IMR-90 (cell line): ENCODE results near the gene RSU1. TPM values are rescaled to one million over a fixed set of nuclear protein-coding genes. Genes with fewer than 3 reads are reported as not detected.
A peak's percentile ranks its signal among the peaks of the same experiment; 100 is the strongest.

Experiments
- ATAC-seq: fragments of 200-7000 bp; cut with Tn5 transposase; 2 replicates; pipeline ENCODE4 v1.9.1; 2020; ENCODE audit warnings: low read depth, mild to moderate bottlenecking, moderate library complexity
- BruUV-seq: library from RNA; stranded (reverse); fragments of 400-500 nt; replicated peaks from 2 replicates; lab custom pipeline; 2021; lab: Mats Ljungman, UMichigan
- CTCF ChIA-PET: fragments of 300-600 bp; formaldehyde crosslinking; extraction: SDS; loops from one replicate; lab custom pipeline; 2021; ENCODE audit warnings: antibody characterized with exemption; lab: Yijun Ruan, JAX
- POLR2A ChIA-PET: fragments of 300-600 bp; sonication (Branson Sonifier 250); formaldehyde crosslinking; loops from one replicate; lab custom pipeline; 2022; ENCODE audit warnings: antibody characterized with exemption; ENCODE audit not compliant: unreplicated experiment; lab: Charles Lee
- DNase-seq: peaks from one replicate; pipeline ENCODE4 v3.0.0; 2013
- H2AFZ ChIP-seq: replicated peaks from 2 replicates; pipeline ENCODE3; 2013; ENCODE audit warnings: low read length, mild to moderate bottlenecking; ENCODE audit not compliant: poor library complexity
- H2AK5ac ChIP-seq: 2 replicates; pipeline ENCODE4 v1.6.1; 2013; ENCODE audit warnings: low read depth, low read length, inconsistent platforms
- H2AK9ac ChIP-seq: replicated peaks from 2 replicates; pipeline ENCODE3; 2013; ENCODE audit warnings: mild to moderate bottlenecking, low read depth, low read length, moderate library complexity; ENCODE audit not compliant: poor library complexity
- H2BK120ac ChIP-seq: 2 replicates; pipeline ENCODE4 v1.6.1; 2013; ENCODE audit warnings: low read depth, low read length, inconsistent platforms
- H2BK15ac ChIP-seq: 3 replicates; pipeline ENCODE4 v1.6.1; 2013; ENCODE audit warnings: low read depth, low read length, inconsistent platforms
- H2BK20ac ChIP-seq: 2 replicates; pipeline ENCODE4 v1.6.1; 2013; ENCODE audit warnings: low read depth, mild to moderate bottlenecking, inconsistent platforms, low read length, moderate library complexity
- H2BK5ac ChIP-seq: 2 replicates; pipeline ENCODE4 v1.6.1; 2013; ENCODE audit warnings: mild to moderate bottlenecking, low read depth, low read length, inconsistent platforms; ENCODE audit not compliant: poor library complexity, severe bottlenecking
- H3K14ac ChIP-seq: replicated peaks from 2 replicates; pipeline ENCODE4 v1.6.1; 2013; ENCODE audit warnings: low read depth, low read length, inconsistent platforms
- H3K18ac ChIP-seq: 2 replicates; pipeline ENCODE4 v1.6.1; 2013; ENCODE audit warnings: low read depth, low read length, control low read depth
- H3K23ac ChIP-seq: 2 replicates; pipeline ENCODE4 v1.6.1; 2013; ENCODE audit warnings: low read depth, low read length, inconsistent platforms
- H3K27ac ChIP-seq: 2 replicates; pipeline ENCODE4 v1.5.1; 2013; ENCODE audit warnings: mild to moderate bottlenecking, control low read depth, low read length; ENCODE audit not compliant: insufficient read depth
- H3K27me3 ChIP-seq: 2 replicates; pipeline ENCODE4 v1.6.1; 2013; ENCODE audit warnings: low read length; ENCODE audit not compliant: control insufficient read depth, insufficient read depth
- H3K36me3 ChIP-seq: 2 replicates; pipeline ENCODE4 v1.6.1; 2013; ENCODE audit warnings: low read length, mixed read lengths; ENCODE audit not compliant: control insufficient read depth, insufficient read depth
- H3K4ac ChIP-seq: 2 replicates; pipeline ENCODE4 v1.6.1; 2013; ENCODE audit warnings: low read depth, low read length, inconsistent platforms
- H3K4me1 ChIP-seq: 2 replicates; pipeline ENCODE4 v1.6.1; 2013; ENCODE audit warnings: low read length, mixed read lengths; ENCODE audit not compliant: control insufficient read depth, insufficient read depth
- H3K4me2 ChIP-seq: 2 replicates; pipeline ENCODE4 v1.6.1; 2013; ENCODE audit warnings: low read depth, mild to moderate bottlenecking, control low read depth, low read length, moderate library complexity
- H3K4me3 ChIP-seq: 2 replicates; pipeline ENCODE4 v1.5.1; 2013; ENCODE audit warnings: low read depth, mild to moderate bottlenecking, control low read depth, low read length, moderate library complexity; ENCODE audit not compliant: insufficient read depth
- H3K56ac ChIP-seq: 2 replicates; pipeline ENCODE4 v1.6.1; 2013; ENCODE audit warnings: low read length, inconsistent platforms; ENCODE audit not compliant: insufficient read depth; ENCODE audit errors: extremely low read depth
- H3K79me1 ChIP-seq, 2 experiments: 2 replicates each; pipeline ENCODE4 v1.6.1; 2013; ENCODE audit warnings: low read length in 2 of 2, inconsistent platforms in 1 of 2, low read depth in 1 of 2
- H3K9ac ChIP-seq: 2 replicates; pipeline ENCODE4 v1.6.1; 2013; ENCODE audit warnings: low read depth, low read length, control low read depth
- H3K9me1 ChIP-seq: 2 replicates; pipeline ENCODE4 v1.6.1; 2013; ENCODE audit warnings: low read length, inconsistent platforms; ENCODE audit not compliant: insufficient read depth
- H3K9me3 ChIP-seq: 2 replicates; pipeline ENCODE4 v1.6.1; 2013; ENCODE audit warnings: low read length; ENCODE audit not compliant: control insufficient read depth, insufficient read depth
- H4K20me1 ChIP-seq: 2 replicates; pipeline ENCODE4 v1.6.1; 2013; ENCODE audit warnings: low read length, inconsistent platforms; ENCODE audit not compliant: insufficient read depth
- H4K5ac ChIP-seq: 2 replicates; pipeline ENCODE4 v1.6.1; 2013; ENCODE audit warnings: mild to moderate bottlenecking, low read depth, low read length, control low read depth
- H4K8ac ChIP-seq, 2 experiments: 2 replicates each; pipeline ENCODE4 v1.6.1; 2013; ENCODE audit warnings: low read depth in 2 of 2, low read length in 2 of 2, control low read depth in 1 of 2, inconsistent platforms in 1 of 2
- H4K91ac ChIP-seq: 2 replicates; pipeline ENCODE4 v1.6.1; 2013; ENCODE audit warnings: low read depth, low read length, inconsistent platforms; ENCODE audit not compliant: insufficient read depth
- CEBPB ChIP-seq: IDR thresholded peaks from 2 replicates; pipeline ENCODE4 v1.6.1; 2012; ENCODE audit warnings: low read depth, low read length, improper control_type of control experiment
- WGBS, 2 experiments: methylation state at CpG; one replicate each; pipeline versions ENCODE4 v1.1.5 to v1.1.7; 2013; ENCODE audit warnings: missing lambda C conversion rate in 2 of 2; ENCODE audit not compliant: insufficient read length in 1 of 2; ENCODE audit errors: extremely low coverage in 2 of 2; 5-methylcytosine and 5-hydroxymethylcytosine counted together
- dilution Hi-C: fragments of 300-500 bp; cut with HindIII; formaldehyde crosslinking; loops from one replicate; pipeline ENCODE4 v1.14.3; 2018; ENCODE audit warnings: low sequenced_read_pairs; ENCODE audit not compliant: unreplicated experiment
- in situ Hi-C: fragments of 300-500 bp; cut with MboI; formaldehyde crosslinking; loops from 3 replicates; pipeline ENCODE4 v1.14.3; 2019; ENCODE audit warnings: low sequenced_read_pairs, inconsistent platforms, mixed read lengths
- intact Hi-C: fragments of 100-400 bp; cut with micrococcal nuclease; formaldehyde crosslinking; loops from 2 replicates; pipeline ENCODE4 v1.10.0; 2022
- polyA plus RNA-seq, 3 experiments: library from polyadenylated mRNA; depleted of rRNA; stranded (reverse); fragments of >200 nt; gene quantifications; 2 replicates each; pipeline ENCODE4 v1.2.3, GENCODE V29; 2012; ENCODE audit warnings: low replicate concordance in 1 of 3
- total RNA-seq: library from RNA; depleted of rRNA; stranded (reverse); fragments of >200 nt; gene quantifications from 2 replicates; pipeline ENCODE4 v1.2.3, GENCODE V29; 2012
- TF ChIP-seq, protein P1 (sequence below): fragments of 150-350 bp; IDR thresholded peaks from 2 replicates; pipeline ENCODE4 v1.6.1; 2016; ENCODE audit warnings: low read depth, mild to moderate bottlenecking, low read length, moderate library complexity, borderline replicate concordance

Gene RSU1
- total and polyA plus RNA-seq, 2 of the 4 experiments (the other 2 are of a cell fraction) = 134 to 148 TPM

- Histone ChIP-seq H4K8ac (peak overlapping the region in 1 of 2 experiments; percentile 29; a peak in 1 of 4 replicates), H4K20me1 (no peaks in the 10 kb centered on the region), H3K27me3 (no peaks in the 10 kb centered on the region), H3K56ac (no peak overlapping the region), H3K4me2 (peak overlapping the region; percentile 9; the same call in 1 of the 2 replicates), H3K14ac (no peak overlapping the region), H2BK5ac (no peak overlapping the region), H2AK9ac (no peak overlapping the region), H3K4me1 (peaks cover 2% of the 10 kb centered on the region; the same call in 1 of the 2 replicates), H3K4me3 (no peak overlapping the region), H3K23ac (no peak overlapping the region), H3K9me1 (peaks cover 11% of the 10 kb centered on the region; the same call in 1 of the 2 replicates), H4K5ac (no peak overlapping the region), H3K36me3 (no peaks in the 10 kb centered on the region), H3K9me3 (no peaks in the 10 kb centered on the region), H3K79me1 (no peaks in the 10 kb centered on the region), H3K27ac (no peak overlapping the region), H2BK15ac (no peak overlapping the region), H3K4ac (no peak overlapping the region; the same call in 1 of the 2 replicates), H2BK120ac (0 out of 2 replicates have a peak overlapping the region, but pooled peaks have one; percentile 6), H4K91ac (no peak overlapping the region), H3K9ac (no peak overlapping the region), H2AFZ (peak overlapping the region; percentile 51), H3K18ac (no peak overlapping the region), H2AK5ac (no peak overlapping the region), H2BK20ac (no peak overlapping the region)
- ChIA-PET POLR2A (interaction anchor here (0.6 kb wide), 1 partner anchor 788 kb away, joined by 13 read pairs; no protein-coding TSS in a partner anchor), CTCF (interaction anchor here (0.6 to 1.8 kb wide), 6 partner anchors 13 to 783 kb away, joined by 3 to 7 read pairs (median 4); no protein-coding TSS in a partner anchor)
- TF ChIP-seq, protein P1, sequence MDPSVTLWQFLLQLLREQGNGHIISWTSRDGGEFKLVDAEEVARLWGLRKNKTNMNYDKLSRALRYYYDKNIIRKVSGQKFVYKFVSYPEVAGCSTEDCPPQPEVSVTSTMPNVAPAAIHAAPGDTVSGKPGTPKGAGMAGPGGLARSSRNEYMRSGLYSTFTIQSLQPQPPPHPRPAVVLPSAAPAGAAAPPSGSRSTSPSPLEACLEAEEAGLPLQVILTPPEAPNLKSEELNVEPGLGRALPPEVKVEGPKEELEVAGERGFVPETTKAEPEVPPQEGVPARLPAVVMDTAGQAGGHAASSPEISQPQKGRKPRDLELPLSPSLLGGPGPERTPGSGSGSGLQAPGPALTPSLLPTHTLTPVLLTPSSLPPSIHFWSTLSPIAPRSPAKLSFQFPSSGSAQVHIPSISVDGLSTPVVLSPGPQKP = no peak
- peak; percentile 67 for TF ChIP-seq CEBPB
- no TSS peak for BruUV-seq
- in situ Hi-C loops (loop anchor here (5.0 to 25.0 kb wide), 3 partner anchors 599 to 1409 kb away; partner anchors contain the start of gene HACD1), dilution Hi-C loops (no loop called here), intact Hi-C loops (loop anchor here (1.0 to 2.0 kb wide), 3 partner anchors 429 to 770 kb away; no protein-coding TSS in a partner anchor)
- WGBS, 2 experiments = no CpG with 5 or more reads among the region's 9 CpGs
- peak; percentile 64 for ATAC-seq
- DNase-seq = peak; percentile 83
These were observed 11.5 kb upstream of the RSU1 start for GRCh38 chr10:16828701-16829175.
